Nephron progenitor cell (in vitro differentiated cells): Measurements from ENCODE around the gene ASTN2.

Experiments
- DNase-seq: peaks from one replicate; pipeline ENCODE4 v3.0.0; 2021
- H3K27ac Mint-ChIP-seq: 2 replicates; pipeline ENCODE4 v1.8.0; 2021; ENCODE audit warnings: mild to moderate bottlenecking, moderate library complexity, mixed read lengths
- H3K27me3 Mint-ChIP-seq: 2 replicates; pipeline ENCODE4 v1.8.0; 2021; ENCODE audit warnings: mild to moderate bottlenecking, low read depth, mixed read lengths; ENCODE audit not compliant: poor library complexity
- H3K36me3 Mint-ChIP-seq: 2 replicates; pipeline ENCODE4 v1.8.0; 2021; ENCODE audit warnings: low read depth, mixed read lengths
- H3K4me1 Mint-ChIP-seq: 2 replicates; pipeline ENCODE4 v1.8.0; 2021; ENCODE audit warnings: mixed read lengths
- H3K4me3 Mint-ChIP-seq: 2 replicates; pipeline ENCODE4 v1.8.0; 2021; ENCODE audit warnings: mild to moderate bottlenecking, moderate library complexity, mixed read lengths
- H3K9me3 Mint-ChIP-seq: 2 replicates; pipeline ENCODE4 v1.8.0; 2021; ENCODE audit warnings: mild to moderate bottlenecking, moderate library complexity, mixed read lengths
- TF ChIP-seq, protein P1 (sequence below): fragments of 200-600 bp; sonication (generic); IDR thresholded peaks from 2 replicates; pipeline ENCODE4 v1.5.0; 2021; ENCODE audit warnings: antibody characterized with exemption

The ASTN2 gene

DNA sequence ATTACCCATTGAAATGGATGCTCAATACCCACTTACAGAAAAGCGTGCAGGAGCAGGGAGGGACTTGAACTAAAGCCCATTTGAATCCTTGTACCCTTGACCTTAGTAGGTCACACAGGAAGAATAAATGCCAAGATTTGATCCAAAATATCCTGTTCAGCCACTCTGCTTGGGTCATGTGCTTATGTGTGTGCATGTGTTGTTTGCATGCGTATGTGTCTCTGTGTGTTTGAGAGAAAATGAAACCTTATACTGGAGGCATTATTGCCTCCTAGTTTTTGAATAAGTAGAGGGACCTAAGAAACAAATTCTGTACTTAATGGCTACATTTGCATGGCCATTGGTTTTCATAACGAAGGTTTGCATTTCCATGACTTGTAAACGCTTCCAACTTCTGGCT, 791.1 kb downstream of the ASTN2 start:
- no peaks in the 10 kb centered on the region for H3K9me3 Mint-ChIP-seq
- DNase-seq: no peak
- peaks cover 3% of the 10 kb centered on the region for H3K27me3 Mint-ChIP-seq
- no peak overlapping the region for H3K4me3 Mint-ChIP-seq
- peaks cover 12% of the 10 kb centered on the region for H3K4me1 Mint-ChIP-seq
- no peak overlapping the region for H3K27ac Mint-ChIP-seq
- TF ChIP-seq, protein P1, sequence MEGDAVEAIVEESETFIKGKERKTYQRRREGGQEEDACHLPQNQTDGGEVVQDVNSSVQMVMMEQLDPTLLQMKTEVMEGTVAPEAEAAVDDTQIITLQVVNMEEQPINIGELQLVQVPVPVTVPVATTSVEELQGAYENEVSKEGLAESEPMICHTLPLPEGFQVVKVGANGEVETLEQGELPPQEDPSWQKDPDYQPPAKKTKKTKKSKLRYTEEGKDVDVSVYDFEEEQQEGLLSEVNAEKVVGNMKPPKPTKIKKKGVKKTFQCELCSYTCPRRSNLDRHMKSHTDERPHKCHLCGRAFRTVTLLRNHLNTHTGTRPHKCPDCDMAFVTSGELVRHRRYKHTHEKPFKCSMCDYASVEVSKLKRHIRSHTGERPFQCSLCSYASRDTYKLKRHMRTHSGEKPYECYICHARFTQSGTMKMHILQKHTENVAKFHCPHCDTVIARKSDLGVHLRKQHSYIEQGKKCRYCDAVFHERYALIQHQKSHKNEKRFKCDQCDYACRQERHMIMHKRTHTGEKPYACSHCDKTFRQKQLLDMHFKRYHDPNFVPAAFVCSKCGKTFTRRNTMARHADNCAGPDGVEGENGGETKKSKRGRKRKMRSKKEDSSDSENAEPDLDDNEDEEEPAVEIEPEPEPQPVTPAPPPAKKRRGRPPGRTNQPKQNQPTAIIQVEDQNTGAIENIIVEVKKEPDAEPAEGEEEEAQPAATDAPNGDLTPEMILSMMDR: no peak
- no peaks in the 10 kb centered on the region for H3K36me3 Mint-ChIP-seq

DNA sequence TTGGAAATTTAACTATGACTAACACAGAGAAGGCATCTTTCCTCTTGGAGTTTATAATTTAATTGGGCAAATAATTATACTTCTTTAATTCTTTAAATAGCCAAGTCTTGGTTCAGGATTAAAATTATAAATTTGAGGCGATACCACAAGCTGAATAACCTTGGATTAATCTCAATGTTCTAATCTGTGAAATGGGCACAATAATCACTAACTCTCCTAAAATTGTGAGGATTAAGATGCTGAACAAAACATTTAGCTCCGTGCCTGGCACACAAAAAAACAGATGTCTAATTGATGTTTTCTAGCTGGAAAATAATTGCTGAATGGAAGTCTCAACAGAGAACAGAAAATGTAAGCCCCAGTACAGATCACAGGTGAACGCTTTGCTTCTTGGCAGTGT, 797.5 kb downstream of the ASTN2 start:
- H3K27me3 Mint-ChIP-seq: peaks cover 8% of the 10 kb centered on the region
- peaks cover 5% of the 10 kb centered on the region for H3K4me1 Mint-ChIP-seq
- no peak for DNase-seq
- H3K9me3 Mint-ChIP-seq: peaks cover 27% of the 10 kb centered on the region
- H3K36me3 Mint-ChIP-seq: peaks cover 32% of the 10 kb centered on the region
- TF ChIP-seq, protein P1: no peak
- no peak overlapping the region for H3K27ac Mint-ChIP-seq
- H3K4me3 Mint-ChIP-seq: no peak overlapping the region

DNA sequence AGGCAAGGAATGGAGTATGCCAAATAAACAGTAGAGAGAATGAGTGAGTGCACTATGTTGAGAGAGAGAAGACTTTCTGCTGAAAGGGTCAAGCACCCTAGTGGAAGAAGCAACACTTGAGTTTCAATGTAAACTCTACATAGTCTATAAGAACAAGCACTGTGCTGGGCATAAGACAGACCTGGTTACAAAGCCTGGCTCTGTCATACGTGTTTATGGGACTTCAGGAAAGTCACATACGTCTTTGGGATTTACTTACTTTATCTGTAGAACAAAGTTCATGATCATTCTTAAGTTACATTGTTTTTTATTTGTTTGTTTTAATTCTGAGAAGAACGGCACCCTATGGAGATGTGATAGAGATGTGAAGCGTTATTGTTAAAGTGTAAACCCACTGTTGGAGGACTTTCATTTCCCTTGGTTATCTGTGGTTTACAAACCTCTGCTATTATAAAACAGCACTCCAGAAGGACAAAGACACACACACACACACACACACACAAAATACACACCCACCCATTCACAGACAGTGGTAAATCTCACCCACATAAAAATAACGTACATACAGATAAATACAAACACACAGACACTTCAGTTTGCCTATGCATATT, 798.4 kb downstream of the ASTN2 start:
- Mint-ChIP-seq H3K4me1 (peaks cover 8% of the 10 kb centered on the region), H3K27ac (no peak overlapping the region), H3K9me3 (peaks cover 32% of the 10 kb centered on the region), H3K36me3 (peaks cover 39% of the 10 kb centered on the region), H3K27me3 (peaks cover 8% of the 10 kb centered on the region), H3K4me3 (no peak overlapping the region)
- DNase-seq: no peak
- TF ChIP-seq, protein P1: no peak

DNA sequence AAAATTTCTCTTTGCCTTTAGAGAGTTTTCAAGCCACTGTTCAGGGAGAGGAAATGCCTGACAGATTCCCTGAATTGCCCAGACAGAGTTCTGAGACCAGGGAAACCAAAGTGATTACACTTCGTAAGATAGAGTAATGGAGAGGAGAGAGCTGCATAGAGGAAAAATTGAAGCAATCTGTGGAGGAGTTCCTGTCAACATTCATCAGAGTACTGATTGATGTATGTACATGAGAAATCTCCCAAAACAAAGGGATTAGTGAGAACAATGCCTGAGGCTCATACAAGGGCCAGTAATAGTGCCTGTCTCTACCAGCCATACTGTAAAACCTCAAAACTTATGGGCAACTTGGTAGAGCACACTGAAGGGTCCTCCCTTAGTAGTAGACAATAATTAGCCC, 806.8 kb downstream of the ASTN2 start:
- H3K4me1 Mint-ChIP-seq: peaks cover 22% of the 10 kb centered on the region
- H3K27me3 Mint-ChIP-seq: no peaks in the 10 kb centered on the region
- no peak overlapping the region for H3K27ac Mint-ChIP-seq
- DNase-seq: no peak
- H3K36me3 Mint-ChIP-seq: peaks cover 61% of the 10 kb centered on the region
- no peak overlapping the region for H3K4me3 Mint-ChIP-seq
- peaks cover 38% of the 10 kb centered on the region for H3K9me3 Mint-ChIP-seq
- TF ChIP-seq, protein P1: no peak

DNA sequence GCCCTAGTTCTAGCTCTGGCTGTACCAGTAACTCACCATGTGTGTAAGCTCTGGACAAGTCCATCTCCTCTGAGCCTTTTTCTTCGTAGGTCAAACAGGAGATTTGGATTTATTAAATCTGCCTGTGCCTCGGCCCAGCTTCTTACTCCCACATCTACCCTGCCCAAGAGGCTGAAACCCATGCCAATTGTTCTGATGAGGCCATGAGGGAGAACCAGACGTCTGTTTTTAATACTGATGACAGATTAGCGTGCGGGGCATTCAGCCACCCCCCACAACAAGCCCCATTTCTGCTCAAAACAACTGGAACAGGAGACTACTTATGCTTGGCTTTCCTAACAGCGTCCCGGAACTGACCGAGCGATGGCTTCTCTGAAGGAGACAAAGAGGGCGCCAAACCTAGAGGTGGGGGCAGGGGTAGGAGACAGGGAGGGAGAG, 808.9 kb downstream of the ASTN2 start:
- no peaks in the 10 kb centered on the region for H3K27me3 Mint-ChIP-seq
- H3K4me1 Mint-ChIP-seq: peaks cover 14% of the 10 kb centered on the region
- H3K9me3 Mint-ChIP-seq: peaks cover 22% of the 10 kb centered on the region
- TF ChIP-seq, protein P1: no peak
- H3K36me3 Mint-ChIP-seq: peaks cover 43% of the 10 kb centered on the region
- no peak for DNase-seq
- peak overlapping the region; percentile 85 for H3K27ac Mint-ChIP-seq
- no peak overlapping the region for H3K4me3 Mint-ChIP-seq

DNA sequence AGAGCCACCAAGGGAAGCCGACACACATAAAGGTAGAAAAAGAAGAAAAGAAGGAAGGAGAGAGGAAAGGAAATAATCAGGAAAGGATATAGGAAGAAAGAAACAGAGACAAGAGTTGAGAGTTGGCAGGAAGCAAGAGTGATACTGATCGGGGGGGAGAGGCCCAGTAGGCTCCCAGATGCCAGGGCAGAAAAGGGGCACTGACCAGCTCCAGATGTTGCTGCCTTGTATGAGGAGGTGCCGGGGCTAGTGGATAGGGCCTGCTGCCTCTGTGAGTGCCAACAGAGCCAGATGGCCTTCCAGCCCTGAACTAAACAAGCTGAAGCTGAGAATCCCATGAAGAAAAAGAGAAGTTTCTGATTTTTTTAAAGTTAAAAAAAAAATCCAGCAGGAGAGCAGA, 809.8 kb downstream of the ASTN2 start:
- Mint-ChIP-seq H3K27ac (no peak overlapping the region), H3K4me1 (peaks cover 14% of the 10 kb centered on the region), H3K27me3 (no peaks in the 10 kb centered on the region), H3K36me3 (peaks cover 38% of the 10 kb centered on the region), H3K4me3 (no peak overlapping the region), H3K9me3 (peaks cover 21% of the 10 kb centered on the region)
- DNase-seq: no peak
- TF ChIP-seq, protein P1: no peak
